GM12864 (cell line): ENCODE data around the gene PRODH.
"Not testable (repeated sequence)": the region's sequence is repeated elsewhere in the genome, so short reads cannot be mapped to it uniquely, and the experiment has no call there.

Experiments used
- DNase-seq: peaks from one replicate; pipeline ENCODE4 v3.0.0-alpha.2; 2011; ENCODE audit warnings: low read depth
- H3K4me3 ChIP-seq: 2 replicates; pipeline ENCODE4 v1.5.1; 2011; ENCODE audit warnings: mild to moderate bottlenecking, low read depth, low read length, control low read depth
- CTCF ChIP-seq: IDR thresholded peaks from 2 replicates; pipeline ENCODE4 v1.5.1; 2011; ENCODE audit warnings: low read depth, mild to moderate bottlenecking, moderate library complexity, low read length, control low read depth, inconsistent platforms; ENCODE audit errors: missing control alignments

The PRODH gene

GRCh38 chr22:18977824-18978425, 41.8 kb upstream of the PRODH start:
- TF ChIP-seq CTCF: no peak
- H3K4me3 ChIP-seq: no peak overlapping the region
- DNase-seq: no peak

- TF ChIP-seq CTCF: no peak
- DNase-seq: no peak
- H3K4me3 ChIP-seq: no peak overlapping the region
Measured at GRCh38 chr22:18976197-18976751, 40.2 kb upstream of the PRODH start.

GRCh38 chr22:18975434-18976196, 39.5 kb upstream of the PRODH start:
- no peak overlapping the region for H3K4me3 ChIP-seq
- no peak for DNase-seq
- no peak for TF ChIP-seq CTCF

- no peak for TF ChIP-seq CTCF
- H3K4me3 ChIP-seq: no peak overlapping the region
- no peak for DNase-seq
Measured at GRCh38 chr22:18974477-18975180, 38.5 kb upstream of the PRODH start.

- no peak overlapping the region for H3K4me3 ChIP-seq
- DNase-seq: no peak
- no peak for TF ChIP-seq CTCF
Measured at GRCh38 chr22:18973264-18974031, 37.4 kb upstream of the PRODH start.

- not testable (repeated sequence) for DNase-seq
Measured at GRCh38 chr22:18972591-18972990, 36.5 kb upstream of the PRODH start.

GRCh38 chr22:18972029-18972428, 35.9 kb upstream of the PRODH start:
- H3K4me3 ChIP-seq, DNase-seq: not testable (repeated sequence)

More at GRCh38 chr22:18972591-18972990, 36.5 kb upstream of the PRODH start:
- H3K4me3 ChIP-seq: not testable (repeated sequence)
